Measurements from ENCODE around the gene RAP1A. TPM values are rescaled to one million over a fixed set of nuclear protein-coding genes. Genes with fewer than 3 reads are reported as not detected.

Gene RAP1A
- 13.2 and 14.1 TPM in 2 replicates for total RNA-seq (2014; rRNA removed; shearing (Covaris generic))
- polyA plus RNA-seq (2014; cell fraction: nucleus; rRNA removed): 7.5 and 7.6 TPM in 2 replicates

GRCh38 chr1:111619635-111620440 lies at the start of gene RAP1A:
Gene RAP1A, plus strand, starts transcription at chr1:111619789. Its CDS starts 71,572 bp downstream, at chr1:111691361.
- DNase-seq (ENCODE audit: extremely low read depth, low read depth): peak; percentile 82

GRCh38 chr1:111569913-111570312 lies 49.7 kb upstream of the RAP1A start:
- no peak for DNase-seq (ENCODE audit: extremely low read depth, low read depth)

GRCh38 chr1:111570781-111571181 lies 48.8 kb upstream of the RAP1A start:
- DNase-seq (ENCODE audit: extremely low read depth, low read depth): no peak

- no peak for DNase-seq (ENCODE audit: extremely low read depth, low read depth)
These were observed 48.4 kb upstream of the RAP1A start for GRCh38 chr1:111571239-111571638.

- no peak for DNase-seq (ENCODE audit: extremely low read depth, low read depth)
These were observed 47.6 kb upstream of the RAP1A start for GRCh38 chr1:111571987-111572386.

- DNase-seq (ENCODE audit: extremely low read depth, low read depth): no peak
These were observed 43.0 kb upstream of the RAP1A start for GRCh38 chr1:111576547-111576946.

- DNase-seq (ENCODE audit: extremely low read depth, low read depth): no peak
These were observed 41.8 kb upstream of the RAP1A start for GRCh38 chr1:111577814-111578213.

- no peak for DNase-seq (ENCODE audit: extremely low read depth, low read depth)
These were observed 38.4 kb upstream of the RAP1A start for GRCh38 chr1:111581166-111581565.

GRCh38 chr1:111582016-111582415 lies 37.6 kb upstream of the RAP1A start:
- no peak for DNase-seq (ENCODE audit: extremely low read depth, low read depth)

GRCh38 chr1:111582644-111583618 lies 36.7 kb upstream of the RAP1A start:
- no peak for DNase-seq (ENCODE audit: extremely low read depth, low read depth)

GRCh38 chr1:111585447-111586086 lies 34.0 kb upstream of the RAP1A start:
- no peak for DNase-seq (ENCODE audit: extremely low read depth, low read depth)

- DNase-seq (ENCODE audit: extremely low read depth, low read depth): no peak
These were observed 33.5 kb upstream of the RAP1A start for GRCh38 chr1:111586112-111586511.

GRCh38 chr1:111587509-111588174 lies 31.9 kb upstream of the RAP1A start:
- DNase-seq (ENCODE audit: extremely low read depth, low read depth): no peak

- DNase-seq (ENCODE audit: extremely low read depth, low read depth): no peak
These were observed 27.7 kb upstream of the RAP1A start for GRCh38 chr1:111591937-111592336.

- peak; percentile 20 for DNase-seq (ENCODE audit: extremely low read depth, low read depth)
These were observed 26.9 kb upstream of the RAP1A start for GRCh38 chr1:111592389-111593361.

GRCh38 chr1:111593403-111594305 lies 25.9 kb upstream of the RAP1A start:
- DNase-seq (ENCODE audit: extremely low read depth, low read depth): no peak

- no peak for DNase-seq (ENCODE audit: extremely low read depth, low read depth)
These were observed 25.3 kb upstream of the RAP1A start for GRCh38 chr1:111594306-111594693.

- DNase-seq (ENCODE audit: extremely low read depth, low read depth): no peak
These were observed 23.8 kb upstream of the RAP1A start for GRCh38 chr1:111595807-111596206.

Measured in NCI-H460 (cell line).